DND-41 (cell line): ENCODE data around the gene PLEKHA4.

Experiments
- EZH2 ChIP-seq: IDR thresholded peaks from 3 replicates; pipeline ENCODE4 v1.6.1; 2012; ENCODE audit warnings: borderline replicate concordance, low read depth, mild to moderate bottlenecking, moderate library complexity, low read length, inconsistent platforms; ENCODE audit not compliant: severe bottlenecking
- TF ChIP-seq, protein P1 (sequence below): IDR thresholded peaks from 2 replicates; pipeline ENCODE4 v1.5.1; 2012; ENCODE audit warnings: borderline replicate concordance, low read length, moderate library complexity, mild to moderate bottlenecking; ENCODE audit not compliant: poor library complexity, severe bottlenecking; ENCODE audit errors: extremely low read depth

DNA sequence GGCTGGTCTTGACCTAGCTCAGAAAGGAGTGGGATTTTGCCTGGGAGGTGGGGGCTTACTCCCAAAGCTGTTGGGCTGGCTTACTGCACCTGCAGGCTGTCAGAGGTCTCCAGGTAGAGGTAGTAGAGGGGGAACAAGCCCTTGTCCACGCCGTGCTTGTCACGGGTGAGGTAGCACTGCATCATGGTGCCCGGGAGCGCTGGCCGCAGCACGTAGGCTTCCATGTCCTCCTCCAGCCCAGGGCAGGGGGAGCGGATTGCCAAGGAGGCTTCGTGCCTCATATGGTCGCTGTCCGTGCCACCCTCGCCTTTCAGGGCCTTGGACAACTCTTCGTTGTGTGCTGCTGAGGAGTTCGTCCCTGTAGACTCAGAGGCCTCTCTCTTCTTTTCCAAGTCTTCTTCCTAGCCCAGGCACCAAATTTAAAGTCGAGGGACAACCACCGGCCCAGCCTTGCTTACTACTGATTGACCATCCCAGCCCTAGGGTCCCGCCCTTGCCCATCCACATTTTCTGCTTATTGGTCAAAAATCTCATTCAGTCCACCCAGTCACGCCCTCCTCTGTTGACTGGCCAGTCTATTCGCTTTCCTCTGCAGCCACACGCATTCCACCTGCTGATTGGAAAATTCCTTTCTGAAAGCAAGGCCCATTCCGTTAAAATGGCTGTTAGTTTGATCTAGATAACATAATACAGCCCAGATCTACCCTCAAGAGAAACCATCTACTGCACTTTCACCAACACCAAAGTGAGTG lies 19.6 kb upstream of the PLEKHA4 start:
- TF ChIP-seq, protein P1, sequence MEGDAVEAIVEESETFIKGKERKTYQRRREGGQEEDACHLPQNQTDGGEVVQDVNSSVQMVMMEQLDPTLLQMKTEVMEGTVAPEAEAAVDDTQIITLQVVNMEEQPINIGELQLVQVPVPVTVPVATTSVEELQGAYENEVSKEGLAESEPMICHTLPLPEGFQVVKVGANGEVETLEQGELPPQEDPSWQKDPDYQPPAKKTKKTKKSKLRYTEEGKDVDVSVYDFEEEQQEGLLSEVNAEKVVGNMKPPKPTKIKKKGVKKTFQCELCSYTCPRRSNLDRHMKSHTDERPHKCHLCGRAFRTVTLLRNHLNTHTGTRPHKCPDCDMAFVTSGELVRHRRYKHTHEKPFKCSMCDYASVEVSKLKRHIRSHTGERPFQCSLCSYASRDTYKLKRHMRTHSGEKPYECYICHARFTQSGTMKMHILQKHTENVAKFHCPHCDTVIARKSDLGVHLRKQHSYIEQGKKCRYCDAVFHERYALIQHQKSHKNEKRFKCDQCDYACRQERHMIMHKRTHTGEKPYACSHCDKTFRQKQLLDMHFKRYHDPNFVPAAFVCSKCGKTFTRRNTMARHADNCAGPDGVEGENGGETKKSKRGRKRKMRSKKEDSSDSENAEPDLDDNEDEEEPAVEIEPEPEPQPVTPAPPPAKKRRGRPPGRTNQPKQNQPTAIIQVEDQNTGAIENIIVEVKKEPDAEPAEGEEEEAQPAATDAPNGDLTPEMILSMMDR, result no peak
- TF ChIP-seq EZH2, result no peak
